Measurements from ENCODE around the gene PEPD. TPM values are rescaled to one million over a fixed set of nuclear protein-coding genes. Genes with fewer than 3 reads are reported as not detected.

PEPD gene
- total RNA-seq, 4 donors from 2014 or later = 58.9 to 81.0 (median 70.7) TPM

DNA sequence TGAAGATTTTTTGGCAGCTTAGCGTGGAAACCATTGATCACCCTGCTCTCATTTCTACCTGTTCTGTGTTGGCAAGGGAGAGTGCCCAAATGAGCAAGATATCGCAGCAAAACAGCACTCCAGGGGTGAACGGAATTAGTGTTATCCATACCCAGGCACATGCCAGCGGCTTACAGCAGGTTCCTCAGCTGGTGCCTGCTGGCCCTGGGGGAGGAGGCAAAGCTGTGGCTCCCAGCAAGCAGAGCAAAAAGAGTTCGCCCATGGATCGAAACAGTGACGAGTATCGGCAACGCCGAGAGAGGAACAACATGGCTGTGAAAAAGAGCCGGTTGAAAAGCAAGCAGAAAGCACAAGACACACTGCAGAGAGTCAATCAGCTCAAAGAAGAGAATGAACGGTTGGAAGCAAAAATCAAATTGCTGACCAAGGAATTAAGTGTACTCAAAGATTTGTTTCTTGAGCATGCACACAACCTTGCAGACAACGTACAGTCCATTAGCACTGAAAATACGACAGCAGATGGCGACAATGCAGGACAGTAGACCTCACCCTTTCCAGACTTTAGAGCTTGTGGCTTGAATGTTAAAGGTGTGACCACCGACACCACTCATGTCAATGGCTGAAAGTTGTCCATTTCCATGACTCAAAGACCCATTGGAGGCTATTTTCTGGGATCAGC is 142.3 kb downstream of the PEPD start:
- H3K4me3 ChIP-seq (ENCODE audit: low read depth, poor library complexity, severe bottlenecking) = no peak overlapping the region
- peak in 1 of 2 donors; percentile 69 for DNase-seq (ENCODE audit: low spot score in 2 of 2)
- intact Hi-C loops (cut with DNase I; ENCODE audit: low total_unique reads) = no loop called here
- TF ChIP-seq POLR2A (IDR thresholded peaks at IDR 0.05) = no peak
- TF ChIP-seq, protein P1, sequence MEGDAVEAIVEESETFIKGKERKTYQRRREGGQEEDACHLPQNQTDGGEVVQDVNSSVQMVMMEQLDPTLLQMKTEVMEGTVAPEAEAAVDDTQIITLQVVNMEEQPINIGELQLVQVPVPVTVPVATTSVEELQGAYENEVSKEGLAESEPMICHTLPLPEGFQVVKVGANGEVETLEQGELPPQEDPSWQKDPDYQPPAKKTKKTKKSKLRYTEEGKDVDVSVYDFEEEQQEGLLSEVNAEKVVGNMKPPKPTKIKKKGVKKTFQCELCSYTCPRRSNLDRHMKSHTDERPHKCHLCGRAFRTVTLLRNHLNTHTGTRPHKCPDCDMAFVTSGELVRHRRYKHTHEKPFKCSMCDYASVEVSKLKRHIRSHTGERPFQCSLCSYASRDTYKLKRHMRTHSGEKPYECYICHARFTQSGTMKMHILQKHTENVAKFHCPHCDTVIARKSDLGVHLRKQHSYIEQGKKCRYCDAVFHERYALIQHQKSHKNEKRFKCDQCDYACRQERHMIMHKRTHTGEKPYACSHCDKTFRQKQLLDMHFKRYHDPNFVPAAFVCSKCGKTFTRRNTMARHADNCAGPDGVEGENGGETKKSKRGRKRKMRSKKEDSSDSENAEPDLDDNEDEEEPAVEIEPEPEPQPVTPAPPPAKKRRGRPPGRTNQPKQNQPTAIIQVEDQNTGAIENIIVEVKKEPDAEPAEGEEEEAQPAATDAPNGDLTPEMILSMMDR (IDR thresholded peaks at IDR 0.05) = no peak
- 77 to 84% methylated on average over 16 of the region's 16 CpGs for WGBS, 2 donors

DNA sequence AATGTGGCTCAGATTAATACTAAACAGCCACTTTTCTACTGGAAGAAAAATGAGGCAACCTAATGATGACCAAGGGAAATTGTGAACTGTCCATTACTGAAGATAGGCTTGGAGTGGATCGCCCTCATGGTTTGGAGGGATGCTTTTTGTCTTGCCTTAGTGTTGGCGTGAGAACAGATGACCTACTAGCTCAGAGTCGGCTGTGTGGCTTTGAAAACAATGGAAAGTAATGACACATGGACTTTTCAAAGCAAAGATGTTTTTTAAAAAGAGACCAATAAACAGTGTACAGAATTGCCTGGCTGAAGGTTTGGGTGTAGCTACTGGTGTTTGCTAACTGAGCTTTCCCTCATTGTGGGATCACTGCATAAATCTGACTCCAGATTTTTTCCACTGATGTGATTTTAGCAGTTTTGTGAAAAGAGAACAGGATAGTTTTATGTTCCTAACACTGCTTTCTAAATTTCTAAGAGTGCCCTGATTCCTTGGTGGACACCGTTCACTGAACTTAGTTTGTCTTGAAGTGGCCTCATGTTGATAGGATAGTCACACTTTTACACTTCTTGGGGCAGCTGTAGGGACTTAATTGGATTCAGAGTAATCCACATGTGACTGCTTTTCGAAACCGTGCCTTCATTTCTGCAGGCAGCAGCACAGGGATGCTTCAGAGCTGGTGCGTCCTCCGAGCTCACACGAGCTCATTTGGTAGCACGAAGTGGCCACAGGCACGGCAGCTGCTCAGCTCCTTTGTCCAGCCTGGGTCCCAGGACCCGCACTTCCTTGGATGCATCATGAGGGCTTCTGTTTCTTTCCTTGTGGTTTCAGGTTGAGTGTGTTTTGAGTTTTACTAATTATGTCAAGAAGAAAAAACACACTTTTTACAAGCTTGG is 143.8 kb downstream of the PEPD start:
- peak in 1 of 2 donors; percentile 85 for DNase-seq (ENCODE audit: low spot score in 2 of 2)
- WGBS, 2 donors = 56 to 67% methylated on average over 12 of the region's 12 CpGs
- intact Hi-C loops (cut with DNase I; ENCODE audit: low total_unique reads) = no loop called here
- TF ChIP-seq, protein P1 (IDR thresholded peaks at IDR 0.05) = no peak
- no peak for TF ChIP-seq POLR2A (IDR thresholded peaks at IDR 0.05)
- H3K4me3 ChIP-seq (ENCODE audit: low read depth, poor library complexity, severe bottlenecking) = no peak overlapping the region

DNA sequence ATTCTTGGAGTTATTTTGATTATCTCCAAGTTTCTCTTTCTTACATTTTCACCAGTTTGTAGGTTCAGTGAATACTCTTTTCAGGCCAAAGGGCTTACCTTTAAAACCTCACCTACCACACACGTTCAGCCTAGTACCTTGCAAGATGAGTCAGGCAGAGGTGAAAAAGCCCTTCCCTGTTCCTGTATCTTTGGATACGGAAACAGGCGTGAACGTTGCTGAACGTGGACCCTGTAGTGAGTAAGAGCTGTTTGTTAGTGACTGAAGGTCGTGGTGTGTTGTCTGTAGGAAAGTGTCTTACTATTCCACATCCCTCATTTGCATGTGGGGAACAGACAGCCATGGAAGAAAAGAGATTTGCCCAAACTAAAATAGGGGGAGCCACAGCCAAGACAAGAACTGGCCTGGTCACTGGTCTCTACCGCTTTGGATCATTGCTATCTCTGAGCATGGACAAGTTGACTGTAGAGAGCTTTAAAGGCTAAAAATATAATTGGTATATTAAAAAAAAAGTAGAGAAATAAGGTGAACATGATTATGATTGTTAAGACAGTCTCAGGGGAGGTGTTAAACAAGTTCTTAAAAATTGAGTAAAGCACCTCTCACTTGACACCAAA is 144.5 kb downstream of the PEPD start:
- DNase-seq (ENCODE audit: low spot score in 2 of 2) = peak in 1 of 2 donors; percentile 25
- 62 to 64% methylated on average over 7 of the region's 7 CpGs for WGBS, 2 donors
- no peak for TF ChIP-seq POLR2A (IDR thresholded peaks at IDR 0.05)
- intact Hi-C loops (cut with DNase I; ENCODE audit: low total_unique reads) = no loop called here
- no peak overlapping the region for H3K4me3 ChIP-seq (ENCODE audit: low read depth, poor library complexity, severe bottlenecking)

DNA sequence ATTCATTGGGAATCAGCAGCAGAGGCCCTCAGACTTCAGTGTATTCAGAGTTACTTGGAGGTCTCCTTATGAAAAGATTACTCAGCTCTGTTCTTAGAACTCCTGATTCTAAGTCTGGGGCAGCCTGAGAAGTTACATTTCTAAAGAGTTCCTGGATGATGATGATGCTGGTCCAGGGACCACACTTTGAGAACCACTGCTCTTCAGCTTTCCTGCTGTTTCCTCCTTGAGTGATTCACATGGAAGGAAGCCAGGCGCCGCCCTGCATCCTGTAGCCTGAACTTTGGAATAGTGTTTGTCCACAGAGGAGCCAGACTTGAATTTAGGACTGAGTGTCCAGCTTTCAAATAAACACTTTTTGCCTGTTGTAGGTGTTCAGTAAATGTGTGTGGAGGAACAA is 145.2 kb downstream of the PEPD start:
- intact Hi-C loops (cut with DNase I; ENCODE audit: low total_unique reads) = no loop called here
- H3K4me3 ChIP-seq (ENCODE audit: low read depth, poor library complexity, severe bottlenecking) = no peak overlapping the region
- TF ChIP-seq, protein P1 (IDR thresholded peaks at IDR 0.05) = no peak
- no peak for TF ChIP-seq POLR2A (IDR thresholded peaks at IDR 0.05)
- DNase-seq (ENCODE audit: low spot score in 2 of 2) = peak; percentile 84 to 95
- WGBS, 2 donors = 49 to 50% methylated on average over 2 of the region's 2 CpGs

DNA sequence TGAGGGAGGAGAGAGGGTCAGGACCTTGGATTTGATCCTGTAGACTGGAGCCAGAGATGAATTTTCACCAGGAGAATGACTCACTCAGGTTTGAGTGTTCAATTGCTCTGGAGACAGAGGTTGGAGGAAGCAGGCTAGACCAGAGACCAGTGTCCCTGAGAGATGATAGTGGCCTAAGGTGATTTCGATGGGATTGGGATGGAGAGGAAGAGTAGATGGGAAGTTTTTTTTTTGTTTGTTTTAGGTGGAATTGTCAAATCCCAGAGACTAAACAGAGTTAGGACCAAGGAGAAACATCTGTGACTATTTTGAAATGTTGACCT is 145.8 kb downstream of the PEPD start:
- TF ChIP-seq POLR2A (IDR thresholded peaks at IDR 0.05) = no peak
- TF ChIP-seq, protein P1 (IDR thresholded peaks at IDR 0.05) = no peak
- no peak overlapping the region for H3K4me3 ChIP-seq (ENCODE audit: low read depth, poor library complexity, severe bottlenecking)
- 77 to 84% methylated on average over 1 of the region's 1 CpG for WGBS, 2 donors

More for the DNA sequence above, 145.8 kb downstream of the PEPD start:
- intact Hi-C loops (cut with DNase I; ENCODE audit: low total_unique reads) = loop anchor here (2.0 kb wide), 1 partner anchor 73 kb away; the partner anchor contains the start of gene CEBPA
- DNase-seq (ENCODE audit: low spot score in 2 of 2) = no peak
